Neuron (in vitro differentiated cells): ENCODE data around the gene STARD10.

Experiments used
- H2AFZ ChIP-seq: one replicate; pipeline ENCODE4 v1.6.1; 2013; ENCODE audit warnings: low read depth, mild to moderate bottlenecking, inconsistent platforms, low read length, moderate library complexity
- H3K27me3 ChIP-seq: one replicate; pipeline ENCODE4 v1.6.1; 2013; ENCODE audit warnings: low read length; ENCODE audit not compliant: insufficient read depth
- H3K36me3 ChIP-seq: one replicate; pipeline ENCODE4 v1.6.1; 2013; ENCODE audit warnings: low read length; ENCODE audit not compliant: insufficient read depth
- H3K4me1 ChIP-seq: one replicate; pipeline ENCODE4 v1.6.1; 2013; ENCODE audit warnings: low read length; ENCODE audit not compliant: insufficient read depth
- H3K4me3 ChIP-seq: 2 replicates; pipeline ENCODE4 v1.5.1; 2013; ENCODE audit warnings: mild to moderate bottlenecking, low read length, moderate library complexity
- H3K9me3 ChIP-seq: one replicate; pipeline ENCODE4 v1.6.1; 2013; ENCODE audit warnings: low read length

STARD10 gene

DNA sequence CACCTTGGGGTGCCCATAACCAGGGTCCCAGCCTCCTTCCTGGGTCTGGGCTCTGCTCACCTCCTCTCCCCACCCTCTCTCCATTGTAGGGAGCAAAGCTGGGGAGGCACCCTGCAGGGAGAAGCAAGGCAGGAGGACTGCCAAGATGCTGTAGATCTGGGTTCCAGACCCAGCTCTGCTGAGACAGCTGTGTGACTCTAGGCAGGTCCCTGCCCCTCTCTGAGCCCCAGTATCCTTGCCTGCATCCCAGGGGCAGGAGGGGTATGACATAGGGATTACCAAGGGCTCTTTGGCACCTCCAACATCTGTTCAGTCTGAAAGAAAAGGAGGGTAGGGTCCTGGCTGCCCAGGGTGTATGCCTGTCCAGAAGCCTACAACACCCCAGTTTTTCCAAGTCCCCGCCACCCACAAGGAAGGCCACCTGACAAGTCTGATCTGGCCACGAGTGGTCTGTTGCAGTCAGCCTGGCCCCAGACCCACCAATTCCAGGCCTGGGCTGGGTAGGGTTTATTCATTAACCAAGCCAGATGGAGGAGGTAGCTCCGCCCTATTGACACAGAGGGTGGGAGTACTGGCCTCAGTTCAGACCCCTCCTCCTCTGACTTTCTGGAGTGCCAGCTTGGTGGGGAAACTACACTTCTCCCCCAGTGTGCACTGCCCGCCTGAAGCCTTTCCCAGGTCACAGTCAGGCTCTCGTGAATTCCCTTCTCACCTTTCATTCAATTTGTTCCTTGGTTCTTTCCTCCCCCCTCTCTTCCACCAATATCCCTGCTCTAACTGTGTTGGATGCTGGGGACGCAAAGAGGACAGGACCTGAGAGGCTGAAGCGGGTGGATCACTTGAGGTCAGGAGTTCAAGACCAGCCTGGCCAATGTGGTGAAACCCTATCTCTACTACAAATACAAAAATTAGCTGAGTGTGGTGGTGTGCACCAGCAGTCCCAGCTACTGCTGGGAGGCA, 15.0 kb downstream of the STARD10 start:
- Histone ChIP-seq H2AFZ (no peak overlapping the region), H3K36me3 (no peaks in the 10 kb centered on the region), H3K4me1 (peaks cover 16% of the 10 kb centered on the region), H3K27me3 (peaks cover 5% of the 10 kb centered on the region), H3K9me3 (no peaks in the 10 kb centered on the region), H3K4me3 (no peak overlapping the region)

DNA sequence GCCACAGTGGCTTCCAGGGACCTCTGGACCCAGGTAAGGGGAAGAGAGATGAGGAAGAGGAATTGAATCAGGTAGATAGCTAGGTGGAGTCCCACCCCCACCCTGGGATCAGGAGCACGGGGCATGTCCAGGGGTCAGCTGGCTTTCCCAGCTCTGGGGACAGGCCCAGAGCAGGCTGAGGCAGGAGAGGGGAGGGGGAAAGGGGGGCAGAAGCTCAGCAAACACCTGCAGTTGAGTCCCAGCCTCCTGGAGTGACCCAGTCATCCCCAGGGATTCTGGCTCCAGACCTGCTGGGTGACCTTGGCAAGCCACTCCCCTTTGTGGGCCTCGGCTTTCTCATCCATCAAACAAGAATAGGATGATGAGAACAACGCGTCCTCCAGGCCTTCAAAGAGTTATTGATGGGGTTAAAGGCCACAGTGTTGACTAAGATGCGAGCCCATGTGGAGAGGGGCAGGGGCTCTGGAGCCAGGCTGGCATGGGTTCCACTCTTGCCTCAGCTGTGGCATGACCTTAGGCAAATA, 16.0 kb downstream of the STARD10 start:
- Histone ChIP-seq H3K36me3 (no peaks in the 10 kb centered on the region), H3K9me3 (no peaks in the 10 kb centered on the region), H2AFZ (no peak overlapping the region), H3K4me3 (no peak overlapping the region), H3K4me1 (peaks cover 24% of the 10 kb centered on the region), H3K27me3 (peaks cover 5% of the 10 kb centered on the region)

DNA sequence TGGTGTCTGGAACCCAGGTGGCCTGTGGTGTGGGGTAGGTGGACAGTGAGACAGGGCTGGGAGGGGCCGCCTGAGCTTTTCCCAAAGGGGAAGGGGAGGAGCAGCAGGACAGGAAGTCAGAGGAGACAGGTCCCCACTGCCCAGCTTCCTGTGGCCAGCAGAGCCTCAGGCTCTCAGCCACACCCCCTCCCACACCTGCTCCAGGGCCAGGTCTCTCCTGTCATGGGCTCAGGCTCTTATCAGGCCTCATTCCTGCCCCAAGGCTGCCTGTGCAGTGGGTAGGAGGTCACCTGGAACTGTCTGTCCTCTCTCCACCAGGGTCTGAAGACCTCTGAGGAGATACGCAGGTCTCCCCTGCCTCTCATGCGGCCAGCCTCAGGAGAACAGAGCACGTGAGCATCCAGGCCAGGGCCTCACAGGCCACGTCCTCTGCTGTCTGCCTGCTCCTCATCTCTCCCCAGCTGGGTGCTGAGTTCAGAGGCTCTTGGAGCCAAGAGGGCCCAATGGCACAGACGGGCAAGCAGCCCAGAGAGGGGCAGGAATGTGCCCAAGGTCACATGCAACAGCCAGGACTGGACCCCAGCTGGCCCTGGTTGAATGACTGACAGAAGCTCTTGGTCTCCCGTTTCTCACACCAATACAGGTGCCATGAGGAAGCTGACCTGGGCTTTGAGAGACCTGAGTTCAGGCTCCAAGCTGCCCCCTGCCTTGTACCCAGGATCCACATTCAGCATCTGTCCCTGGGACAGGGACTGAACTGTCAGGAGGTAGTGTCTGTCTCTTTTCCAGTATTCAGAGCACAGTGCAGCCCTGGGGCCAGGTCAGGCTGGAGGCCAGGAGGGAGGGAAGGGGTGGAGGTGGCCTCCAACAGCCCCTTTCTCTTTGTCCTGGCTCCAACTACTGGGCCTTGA, 16.7 kb downstream of the STARD10 start:
- H3K9me3 ChIP-seq = no peaks in the 10 kb centered on the region
- no peaks in the 10 kb centered on the region for H3K36me3 ChIP-seq
- H2AFZ ChIP-seq = no peak overlapping the region
- H3K4me3 ChIP-seq = no peak overlapping the region
- no peaks in the 10 kb centered on the region for H3K27me3 ChIP-seq
- H3K4me1 ChIP-seq = peaks cover 23% of the 10 kb centered on the region

GRCh38 chr11:72776117-72776843, 17.6 kb downstream of the STARD10 start:
- H3K36me3 ChIP-seq = no peaks in the 10 kb centered on the region
- H3K4me1 ChIP-seq = peaks cover 19% of the 10 kb centered on the region
- H3K27me3 ChIP-seq = no peaks in the 10 kb centered on the region
- no peaks in the 10 kb centered on the region for H3K9me3 ChIP-seq
- H2AFZ ChIP-seq = no peak overlapping the region
- H3K4me3 ChIP-seq = no peak overlapping the region

- Histone ChIP-seq H3K4me1 (peaks cover 19% of the 10 kb centered on the region), H3K36me3 (no peaks in the 10 kb centered on the region), H3K9me3 (no peaks in the 10 kb centered on the region), H3K4me3 (no peak overlapping the region), H3K27me3 (no peaks in the 10 kb centered on the region), H2AFZ (no peak overlapping the region)
These were observed 18.3 kb downstream of the STARD10 start for GRCh38 chr11:72775288-72776110.

DNA sequence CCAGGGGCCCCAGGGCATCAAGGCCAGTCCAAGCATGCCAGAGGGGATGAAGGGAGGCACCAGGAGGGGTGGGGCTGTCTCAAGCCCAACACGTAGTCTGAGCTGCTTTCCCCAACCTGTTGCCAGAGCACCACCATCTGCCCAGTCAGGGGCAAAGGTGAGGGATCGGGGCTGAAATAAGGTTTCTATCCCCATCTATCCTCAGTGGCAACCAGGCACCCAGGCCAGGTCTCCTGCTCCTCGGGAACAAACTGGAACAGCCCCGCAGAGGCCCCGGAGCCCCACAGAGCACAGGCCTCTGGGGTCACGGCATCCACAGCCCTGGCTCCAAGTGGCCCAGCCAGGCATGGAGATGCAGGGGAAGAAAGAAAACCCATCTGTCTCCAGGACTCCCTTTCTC, 19.3 kb downstream of the STARD10 start:
- no peaks in the 10 kb centered on the region for H3K36me3 ChIP-seq
- no peaks in the 10 kb centered on the region for H3K27me3 ChIP-seq
- H3K9me3 ChIP-seq = no peaks in the 10 kb centered on the region
- H3K4me1 ChIP-seq = peaks cover 19% of the 10 kb centered on the region
- no peak overlapping the region for H3K4me3 ChIP-seq
- no peak overlapping the region for H2AFZ ChIP-seq

DNA sequence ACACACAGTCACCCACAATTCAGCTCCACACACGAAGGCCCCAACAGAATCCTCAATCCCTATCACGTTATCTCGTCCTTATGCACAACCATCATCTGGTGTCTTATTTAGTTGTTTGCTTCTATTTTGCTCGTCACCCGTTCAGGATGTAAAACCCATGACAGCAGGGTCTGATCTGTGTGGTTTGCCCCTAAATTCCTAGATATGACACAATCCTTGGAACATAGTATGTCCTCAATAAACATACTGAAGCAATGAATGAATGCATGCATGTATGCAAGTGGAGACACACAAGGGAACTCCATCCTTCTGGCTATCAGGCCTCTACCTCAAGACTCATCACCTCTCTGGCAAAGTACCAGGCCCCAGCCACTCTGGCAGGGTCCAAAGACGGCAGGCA, 20.2 kb downstream of the STARD10 start:
- H3K36me3 ChIP-seq = no peaks in the 10 kb centered on the region
- no peaks in the 10 kb centered on the region for H3K9me3 ChIP-seq
- peaks cover 19% of the 10 kb centered on the region for H3K4me1 ChIP-seq
- H3K4me3 ChIP-seq = no peak overlapping the region
- H2AFZ ChIP-seq = no peak overlapping the region
- no peaks in the 10 kb centered on the region for H3K27me3 ChIP-seq

- Histone ChIP-seq H3K9me3 (no peaks in the 10 kb centered on the region), H3K36me3 (no peaks in the 10 kb centered on the region), H3K27me3 (no peaks in the 10 kb centered on the region), H3K4me3 (no peak overlapping the region), H2AFZ (no peak overlapping the region), H3K4me1 (peaks cover 19% of the 10 kb centered on the region)
These were observed 20.6 kb downstream of the STARD10 start for GRCh38 chr11:72773291-72773690.

DNA sequence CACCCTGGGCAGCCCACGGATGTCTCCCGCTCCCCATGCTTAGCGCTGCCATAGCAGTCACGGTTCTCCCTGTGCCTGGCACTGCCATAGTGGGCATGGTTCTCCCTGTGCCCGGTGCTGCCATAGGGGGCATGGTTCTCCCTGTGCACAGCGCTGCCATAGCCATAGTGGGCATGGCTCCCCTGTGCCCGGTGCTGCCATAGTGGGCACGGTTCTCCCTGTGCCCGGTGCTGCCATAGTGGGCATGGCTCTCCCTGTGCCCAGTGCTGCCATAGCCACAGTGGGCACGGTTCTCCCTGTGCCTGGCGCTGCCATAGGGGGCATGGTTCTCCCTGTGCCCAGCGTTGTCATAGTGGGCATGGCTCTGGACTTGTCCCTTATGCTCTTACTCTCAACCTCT, 21.8 kb downstream of the STARD10 start:
- no peak overlapping the region for H2AFZ ChIP-seq
- peaks cover 17% of the 10 kb centered on the region for H3K4me1 ChIP-seq
- H3K27me3 ChIP-seq = no peaks in the 10 kb centered on the region
- no peak overlapping the region for H3K4me3 ChIP-seq
- no peaks in the 10 kb centered on the region for H3K9me3 ChIP-seq
- H3K36me3 ChIP-seq = no peaks in the 10 kb centered on the region

- H3K9me3 ChIP-seq = no peaks in the 10 kb centered on the region
- peaks cover 17% of the 10 kb centered on the region for H3K4me1 ChIP-seq
- no peak overlapping the region for H3K4me3 ChIP-seq
- no peaks in the 10 kb centered on the region for H3K27me3 ChIP-seq
- H3K36me3 ChIP-seq = no peaks in the 10 kb centered on the region
- H2AFZ ChIP-seq = no peak overlapping the region
These were observed 22.3 kb downstream of the STARD10 start for GRCh38 chr11:72771507-72771906.

DNA sequence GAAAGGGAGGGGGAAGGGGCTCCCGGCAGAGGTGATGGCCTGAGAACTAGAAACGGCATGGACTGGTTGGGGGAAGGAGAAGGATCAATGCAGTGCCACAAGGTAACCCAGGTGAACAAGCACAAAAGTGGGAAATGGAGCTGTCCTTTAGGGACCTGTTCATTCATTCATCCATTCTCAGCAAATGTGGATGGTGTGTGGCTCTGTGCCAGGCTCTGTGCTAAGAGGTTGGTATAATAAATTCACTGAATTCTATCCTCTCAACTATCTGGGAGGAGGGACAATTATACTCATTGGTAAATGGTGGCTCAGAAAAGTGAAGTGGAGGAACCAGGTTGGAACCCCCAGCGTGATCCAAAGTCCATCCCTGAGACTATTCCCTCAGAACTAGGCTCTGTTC, 23.0 kb downstream of the STARD10 start:
- Histone ChIP-seq H3K9me3 (no peaks in the 10 kb centered on the region), H3K36me3 (no peaks in the 10 kb centered on the region), H3K4me1 (peaks cover 17% of the 10 kb centered on the region), H3K27me3 (no peaks in the 10 kb centered on the region), H2AFZ (no peak overlapping the region), H3K4me3 (no peak overlapping the region)

DNA sequence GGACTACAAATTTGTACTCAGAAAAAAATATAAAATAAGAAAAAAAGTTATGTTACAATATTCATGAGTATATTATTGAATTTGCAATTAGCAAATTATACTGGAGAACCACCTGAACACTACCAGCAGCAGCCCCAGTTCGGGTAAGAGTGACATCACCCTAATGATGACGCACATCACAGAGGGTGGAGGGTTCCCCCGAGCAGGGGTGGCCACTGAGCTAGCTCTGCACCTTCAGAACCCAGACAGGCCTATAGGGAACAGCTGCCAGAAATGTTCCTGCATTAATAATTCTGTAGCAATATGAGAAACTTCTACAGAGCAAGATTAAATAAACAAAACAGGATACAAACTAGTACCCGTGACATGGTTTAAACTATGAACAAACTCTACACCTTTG, 24.2 kb downstream of the STARD10 start:
- Histone ChIP-seq H2AFZ (no peak overlapping the region), H3K4me3 (no peak overlapping the region)

More for the DNA sequence above, 24.2 kb downstream of the STARD10 start:
- Histone ChIP-seq H3K27me3 (no peaks in the 10 kb centered on the region), H3K9me3 (no peaks in the 10 kb centered on the region), H3K4me1 (peaks cover 15% of the 10 kb centered on the region), H3K36me3 (no peaks in the 10 kb centered on the region)
